Measurements from ENCODE around the gene ACOT4. TPM values are rescaled to one million over a fixed set of nuclear protein-coding genes. Genes with fewer than 3 reads are reported as not detected.
"Not testable (repeated sequence)": the region's sequence is repeated elsewhere in the genome, so short reads cannot be mapped to it uniquely, and the experiment has no call there.

Gene ACOT4
- total RNA-seq, 1 donor from 2014 or later = 0.60 TPM

DNA sequence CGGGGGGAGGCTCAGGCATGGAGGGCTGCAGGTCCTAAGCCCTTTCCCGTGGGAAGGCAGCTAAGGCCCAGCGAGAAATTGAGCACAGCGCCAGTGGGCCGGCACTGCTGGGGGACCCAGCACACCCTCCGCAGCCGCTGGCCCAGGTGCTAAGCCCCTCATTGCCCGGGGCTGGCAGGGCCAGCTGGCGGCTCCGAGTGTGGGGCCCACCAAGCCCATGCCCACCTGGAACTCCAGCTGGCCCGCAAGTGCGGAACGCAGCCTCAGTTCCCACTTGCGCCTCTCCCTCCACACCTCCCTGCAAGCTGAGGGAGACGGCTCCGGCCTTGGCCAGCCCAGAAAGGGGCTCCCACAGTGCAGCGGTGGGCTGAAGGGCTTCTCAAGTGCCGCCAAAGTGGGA lies 25.2 kb upstream of the ACOT4 start:
- H3K9me3 Mint-ChIP-seq; POLR2A ChIA-PET; DNase-seq; H3K27me3 Mint-ChIP-seq; H3K4me3 Mint-ChIP-seq; H3K27ac Mint-ChIP-seq; ATAC-seq (ENCODE audit: low read depth): not testable (repeated sequence)
- H3K36me3 Mint-ChIP-seq (ENCODE audit: low read depth) = peaks cover 14% of the 10 kb centered on the region
- CTCF ChIA-PET = interaction anchor here (1.1 kb wide), 1 partner anchor 58 kb away, joined by 5 read pairs; no protein-coding TSS in a partner anchor
- intact Hi-C loops (cut with micrococcal nuclease) = loop anchor here (5.0 kb wide), 2 partner anchors 74 to 509 kb away; partner anchors contain the start of genes RBM25 and RIOX1
- peaks cover 33% of the 10 kb centered on the region for H3K4me1 Mint-ChIP-seq

DNA sequence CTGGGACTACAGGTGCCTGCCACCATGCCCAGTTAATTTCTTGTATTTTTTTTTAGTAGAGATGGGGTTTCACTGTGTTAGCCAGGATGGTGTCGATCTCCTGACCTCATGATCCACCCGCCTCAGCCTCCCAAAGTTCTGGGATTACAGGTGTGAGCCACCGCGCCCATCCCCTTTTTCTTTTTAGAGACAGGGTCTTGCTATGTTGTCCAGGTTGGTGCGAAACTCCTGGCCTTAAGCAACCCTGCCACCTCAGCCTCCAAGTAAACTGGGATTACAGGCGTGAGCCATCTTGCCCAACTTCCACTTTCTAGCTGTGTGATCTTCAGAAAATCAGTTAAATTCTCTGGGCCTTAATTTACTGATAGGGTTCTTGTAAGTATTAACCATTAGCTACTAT lies 24.7 kb upstream of the ACOT4 start:
- POLR2A ChIA-PET; H3K27ac Mint-ChIP-seq; H3K27me3 Mint-ChIP-seq; ATAC-seq (ENCODE audit: low read depth); DNase-seq; H3K4me3 Mint-ChIP-seq; H3K9me3 Mint-ChIP-seq: not testable (repeated sequence)
- Mint-ChIP-seq H3K4me1 (peaks cover 33% of the 10 kb centered on the region), H3K36me3 (ENCODE audit: low read depth) (peaks cover 14% of the 10 kb centered on the region)
- intact Hi-C loops (cut with micrococcal nuclease) = loop anchor here (5.0 kb wide), 2 partner anchors 75 to 510 kb away; partner anchors contain the start of genes RBM25 and RIOX1
- CTCF ChIA-PET = interaction anchor here (1.1 kb wide), 1 partner anchor 59 kb away, joined by 5 read pairs; no protein-coding TSS in a partner anchor

DNA sequence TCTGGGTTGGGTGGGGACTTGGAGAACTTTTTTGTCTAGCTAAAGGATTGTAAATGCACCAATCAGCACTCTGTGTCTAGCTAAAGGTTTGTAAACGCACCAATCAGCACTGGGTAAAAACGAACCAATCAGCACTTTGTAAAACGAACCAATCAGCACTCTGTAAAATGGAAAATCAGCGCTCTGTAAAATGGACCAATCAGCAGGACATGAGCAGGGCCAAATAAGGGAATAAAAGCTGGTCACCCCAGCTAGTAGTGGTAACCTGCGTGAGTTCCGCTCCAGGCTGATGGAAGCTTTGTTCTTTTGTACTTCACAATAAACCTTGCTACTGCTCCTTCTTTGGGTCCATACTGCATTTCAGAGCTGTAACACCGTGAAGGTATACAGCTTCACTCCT lies 24.3 kb upstream of the ACOT4 start:
- ChIA-PET POLR2A (interaction anchor here (0.8 kb wide), 1 partner anchor 195 kb away, joined by 3 read pairs; no protein-coding TSS in a partner anchor), CTCF (interaction anchor here (1.1 kb wide), 1 partner anchor 59 kb away, joined by 5 read pairs; no protein-coding TSS in a partner anchor)
- Mint-ChIP-seq H3K4me3 (peak overlapping the region; percentile 48), H3K27me3 (no peaks in the 10 kb centered on the region), H3K9me3 (no peaks in the 10 kb centered on the region), H3K4me1 (peaks cover 33% of the 10 kb centered on the region), H3K36me3 (ENCODE audit: low read depth) (peaks cover 12% of the 10 kb centered on the region), H3K27ac (no peak overlapping the region)
- no peak for ATAC-seq (ENCODE audit: low read depth)
- TF ChIP-seq, protein P1, sequence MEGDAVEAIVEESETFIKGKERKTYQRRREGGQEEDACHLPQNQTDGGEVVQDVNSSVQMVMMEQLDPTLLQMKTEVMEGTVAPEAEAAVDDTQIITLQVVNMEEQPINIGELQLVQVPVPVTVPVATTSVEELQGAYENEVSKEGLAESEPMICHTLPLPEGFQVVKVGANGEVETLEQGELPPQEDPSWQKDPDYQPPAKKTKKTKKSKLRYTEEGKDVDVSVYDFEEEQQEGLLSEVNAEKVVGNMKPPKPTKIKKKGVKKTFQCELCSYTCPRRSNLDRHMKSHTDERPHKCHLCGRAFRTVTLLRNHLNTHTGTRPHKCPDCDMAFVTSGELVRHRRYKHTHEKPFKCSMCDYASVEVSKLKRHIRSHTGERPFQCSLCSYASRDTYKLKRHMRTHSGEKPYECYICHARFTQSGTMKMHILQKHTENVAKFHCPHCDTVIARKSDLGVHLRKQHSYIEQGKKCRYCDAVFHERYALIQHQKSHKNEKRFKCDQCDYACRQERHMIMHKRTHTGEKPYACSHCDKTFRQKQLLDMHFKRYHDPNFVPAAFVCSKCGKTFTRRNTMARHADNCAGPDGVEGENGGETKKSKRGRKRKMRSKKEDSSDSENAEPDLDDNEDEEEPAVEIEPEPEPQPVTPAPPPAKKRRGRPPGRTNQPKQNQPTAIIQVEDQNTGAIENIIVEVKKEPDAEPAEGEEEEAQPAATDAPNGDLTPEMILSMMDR (IDR thresholded peaks at IDR 0.05) = no peak
- no peak for DNase-seq
- intact Hi-C loops (cut with micrococcal nuclease) = loop anchor here (5.0 kb wide), 2 partner anchors 75 to 510 kb away; partner anchors contain the start of genes RBM25 and RIOX1

DNA sequence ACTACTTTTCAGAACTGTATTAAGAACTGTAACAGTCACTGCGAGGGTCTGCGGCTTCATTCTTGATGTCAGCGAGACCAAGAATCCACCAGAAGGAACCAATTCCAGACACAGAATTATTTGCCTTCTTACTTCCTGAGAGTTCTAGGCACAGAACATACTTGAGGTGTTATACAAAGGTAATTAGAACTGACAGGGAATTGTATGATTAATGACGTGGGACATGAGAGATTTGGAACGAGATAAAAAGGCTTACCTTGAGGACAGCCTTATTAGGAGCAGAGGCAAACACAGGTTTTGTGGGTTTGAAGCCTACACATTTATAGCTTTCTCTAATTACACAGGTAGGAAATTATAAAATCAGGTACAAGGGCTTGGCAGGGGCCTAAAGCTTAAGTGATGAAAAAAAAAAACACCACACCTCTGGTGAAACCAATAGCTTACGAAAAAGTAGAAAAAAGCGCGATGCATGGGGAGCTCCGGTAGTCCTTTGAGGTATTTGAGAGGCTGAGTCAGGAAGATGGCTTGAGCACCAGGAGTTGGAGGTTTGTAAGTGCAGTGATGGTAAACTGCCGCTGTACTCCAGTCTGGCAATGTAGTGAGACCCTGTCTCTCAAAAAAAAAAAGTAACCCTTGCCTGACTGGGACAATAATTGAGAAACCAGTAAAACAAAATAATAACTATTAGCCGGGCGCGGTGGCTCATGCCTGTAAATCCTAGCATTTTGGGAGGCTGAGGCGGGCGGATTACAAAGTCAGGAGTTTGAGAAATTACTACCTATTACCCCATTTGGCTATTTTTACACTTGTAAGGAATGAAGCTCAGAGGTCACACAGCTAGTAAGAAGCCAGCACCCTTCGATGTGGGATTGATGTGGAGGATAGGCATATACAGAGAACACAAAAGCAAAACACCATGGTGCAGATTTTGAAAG lies 23.5 kb upstream of the ACOT4 start:
- ATAC-seq (ENCODE audit: low read depth) (no peak), DNase-seq (no peak)
- H3K9me3 Mint-ChIP-seq = no peaks in the 10 kb centered on the region
- TF ChIP-seq, protein P1 (IDR thresholded peaks at IDR 0.05) = no peak
- H3K4me1 Mint-ChIP-seq = peaks cover 34% of the 10 kb centered on the region
- H3K27me3 Mint-ChIP-seq = no peaks in the 10 kb centered on the region
- CTCF ChIA-PET = interaction anchor here (1.8 to 2.9 kb wide), 3 partner anchors 60 to 161 kb away, joined by 3 to 16 read pairs (median 12); no protein-coding TSS in a partner anchor
- POLR2A ChIA-PET = interaction anchor here (0.5 to 2.4 kb wide), 19 partner anchors 14 to 510 kb away, joined by 3 to 20 read pairs (median 4); partner anchors contain the start of genes ACOT6, DNAL1, NUMB and RBM25
- H3K36me3 Mint-ChIP-seq (ENCODE audit: low read depth) = peaks cover 10% of the 10 kb centered on the region
- peak overlapping the region; percentile 95 for H3K27ac Mint-ChIP-seq
- H3K4me3 Mint-ChIP-seq = peak overlapping the region; percentile 94
- intact Hi-C loops (cut with micrococcal nuclease) = loop anchor here (2.0 to 5.0 kb wide), 3 partner anchors 15 to 511 kb away; partner anchors contain the start of genes RBM25 and RIOX1

DNA sequence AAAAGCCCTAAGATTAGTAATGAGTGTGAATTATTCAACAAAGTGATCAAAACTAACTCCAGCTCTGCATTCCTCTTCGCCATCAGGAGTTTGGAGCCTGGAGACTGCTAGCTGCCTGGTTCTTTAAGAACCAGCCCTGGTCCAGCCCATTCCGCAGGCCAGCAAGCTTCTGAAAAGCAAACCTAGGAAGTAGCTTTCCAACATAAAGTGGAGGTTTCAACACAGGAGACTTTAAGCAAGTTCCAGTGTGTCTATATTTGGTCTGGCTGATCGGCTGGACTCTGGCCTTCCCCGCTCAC lies 22.8 kb upstream of the ACOT4 start:
- intact Hi-C loops (cut with micrococcal nuclease) = loop anchor here (2.0 to 5.0 kb wide), 3 partner anchors 14 to 512 kb away; partner anchors contain the start of genes RBM25 and RIOX1
- ChIA-PET CTCF (interaction anchor here (1.8 to 2.9 kb wide), 3 partner anchors 60 to 160 kb away, joined by 3 to 16 read pairs (median 12); no protein-coding TSS in a partner anchor), POLR2A (interaction anchor here (0.5 to 2.4 kb wide), 18 partner anchors 14 to 511 kb away, joined by 3 to 20 read pairs (median 4); partner anchors contain the start of genes ACOT6, DNAL1, NUMB and RBM25)
- Mint-ChIP-seq H3K4me1 (peaks cover 36% of the 10 kb centered on the region), H3K36me3 (ENCODE audit: low read depth) (peaks cover 14% of the 10 kb centered on the region), H3K4me3 (peak overlapping the region; percentile 94), H3K27ac (peak overlapping the region; percentile 95)
- ATAC-seq (ENCODE audit: low read depth); DNase-seq; H3K27me3 Mint-ChIP-seq; H3K9me3 Mint-ChIP-seq: not testable (repeated sequence)

DNA sequence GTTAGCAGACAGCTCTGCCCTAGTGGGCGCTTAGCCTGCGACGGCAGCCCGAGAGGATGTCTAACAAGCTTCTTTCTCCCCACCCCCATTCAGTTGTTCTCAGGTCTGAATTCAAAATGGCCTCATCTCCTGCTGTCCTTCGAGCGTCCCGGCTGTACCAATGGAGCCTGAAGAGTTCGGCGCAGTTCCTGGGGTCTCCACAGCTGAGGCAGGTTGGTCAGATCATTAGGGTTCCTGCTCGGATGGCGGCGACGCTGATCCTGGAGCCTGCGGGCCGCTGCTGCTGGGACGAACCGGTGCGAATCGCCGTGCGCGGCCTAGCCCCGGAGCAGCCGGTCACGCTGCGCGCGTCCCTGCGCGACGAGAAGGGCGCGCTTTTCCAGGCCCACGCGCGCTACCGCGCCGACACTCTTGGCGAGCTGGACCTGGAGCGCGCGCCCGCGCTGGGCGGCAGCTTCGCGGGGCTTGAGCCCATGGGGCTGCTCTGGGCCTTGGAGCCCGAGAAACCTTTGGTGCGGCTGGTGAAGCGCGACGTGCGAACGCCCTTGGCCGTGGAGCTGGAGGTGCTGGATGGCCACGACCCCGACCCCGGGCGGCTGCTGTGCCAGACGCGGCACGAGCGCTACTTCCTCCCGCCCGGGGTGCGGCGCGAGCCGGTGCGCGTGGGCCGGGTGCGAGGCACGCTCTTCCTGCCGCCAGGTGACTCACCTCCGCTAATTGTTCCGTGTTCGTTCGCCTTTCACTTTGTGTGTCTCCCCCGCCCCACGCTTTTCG lies 22.3 kb upstream of the ACOT4 start, which contains the start of gene ACOT2:
TSS of gene ACOT2 (plus strand) at position 29 of the 774 bp plus-strand sequence. CDS start at position 57, 28 bp downstream.
- intact Hi-C loops (cut with micrococcal nuclease) = loop anchor here (2.0 to 5.0 kb wide), 3 partner anchors 13 to 512 kb away; partner anchors contain the start of genes RBM25 and RIOX1
- ChIA-PET POLR2A (interaction anchor here (0.5 to 2.4 kb wide), 21 partner anchors 13 to 1101 kb away, joined by 3 to 20 read pairs (median 5); partner anchors contain the start of genes ACOT6, DNAL1, NUMB and RBM25), CTCF (interaction anchor here (1.3 to 2.9 kb wide), 4 partner anchors 61 to 159 kb away, joined by 3 to 16 read pairs (median 8); partner anchors contain the start of gene RIOX1)
- H3K36me3 Mint-ChIP-seq (ENCODE audit: low read depth) = peaks cover 16% of the 10 kb centered on the region
- H3K4me3 Mint-ChIP-seq = peak within 1 kb of the TSS; percentile 94
- H3K9me3 Mint-ChIP-seq, H3K27me3 Mint-ChIP-seq: not testable (repeated sequence)
- peak; percentile 67 for ATAC-seq (ENCODE audit: low read depth)
- peaks cover 36% of the 10 kb centered on the region for H3K4me1 Mint-ChIP-seq
- peak within 1 kb of the TSS; percentile 95 for H3K27ac Mint-ChIP-seq
- DNase-seq = peak; percentile 64

DNA sequence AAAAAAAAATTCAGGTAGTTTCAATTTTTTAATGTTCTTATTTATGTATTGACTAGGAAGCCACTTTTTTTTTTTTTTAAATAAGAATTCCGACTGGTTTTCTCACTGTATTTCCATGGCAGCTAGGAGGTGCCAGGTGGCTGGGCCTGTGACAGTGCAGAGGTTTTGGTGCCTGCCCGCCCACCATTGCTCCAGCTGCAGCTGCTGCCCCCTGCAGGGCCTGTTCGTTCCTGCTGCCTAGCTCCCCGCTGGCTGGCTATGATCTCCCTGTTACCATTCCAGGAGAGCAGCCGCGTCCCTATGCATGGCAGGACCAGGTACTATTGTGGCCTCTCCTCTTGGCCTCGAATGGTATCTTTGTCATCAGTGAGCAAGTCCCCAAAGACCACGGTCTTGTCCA lies 20.8 kb upstream of the ACOT4 start:
- DNase-seq = peak; percentile 48
- Mint-ChIP-seq H3K4me3 (peak overlapping the region; percentile 35), H3K36me3 (ENCODE audit: low read depth) (peaks cover 15% of the 10 kb centered on the region), H3K4me1 (peaks cover 36% of the 10 kb centered on the region), H3K27ac (peak overlapping the region; percentile 18)
- not testable (repeated sequence) for H3K27me3 Mint-ChIP-seq, H3K9me3 Mint-ChIP-seq
- CTCF ChIA-PET = interaction anchor here (0.6 to 2.9 kb wide), 9 partner anchors 8 to 310 kb away, joined by 3 to 16 read pairs (median 3); partner anchors contain the start of gene NUMB
- ATAC-seq (ENCODE audit: low read depth) = peak; percentile 76
- POLR2A ChIA-PET = interaction anchor here (0.6 to 1.6 kb wide), 10 partner anchors 9 to 130 kb away, joined by 3 to 9 read pairs (median 6); partner anchors contain the start of genes ACOT6 and RIOX1
- intact Hi-C loops (cut with micrococcal nuclease) = loop anchor here (1.0 kb wide), 2 partner anchors 62 to 63 kb away; no protein-coding TSS in a partner anchor

DNA sequence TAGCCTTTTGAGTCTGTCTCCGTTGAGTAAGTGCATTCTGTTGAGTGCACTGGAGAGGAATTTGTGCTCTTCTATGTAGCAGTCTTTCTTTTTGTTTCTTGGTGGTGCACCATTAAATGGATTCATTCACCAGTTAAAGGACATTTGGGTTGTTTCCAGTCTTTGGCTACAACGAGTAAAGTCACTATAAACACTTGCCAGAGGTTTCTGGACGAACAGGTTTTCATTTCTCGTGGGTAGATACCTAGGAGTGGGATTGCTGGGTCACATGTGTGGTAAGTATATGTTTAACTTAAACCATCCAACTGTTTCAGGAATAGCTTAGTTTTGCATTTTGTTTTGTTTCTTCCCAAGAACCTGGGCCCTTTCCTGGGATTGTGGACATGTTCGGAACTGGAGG lies 18.6 kb upstream of the ACOT4 start:
- Mint-ChIP-seq H3K36me3 (ENCODE audit: low read depth) (peaks cover 15% of the 10 kb centered on the region), H3K4me1 (peaks cover 27% of the 10 kb centered on the region)
- H3K9me3 Mint-ChIP-seq; ATAC-seq (ENCODE audit: low read depth); intact Hi-C loops (cut with micrococcal nuclease); H3K4me3 Mint-ChIP-seq; CTCF ChIA-PET; POLR2A ChIA-PET; DNase-seq; H3K27me3 Mint-ChIP-seq; H3K27ac Mint-ChIP-seq: not testable (repeated sequence)

DNA sequence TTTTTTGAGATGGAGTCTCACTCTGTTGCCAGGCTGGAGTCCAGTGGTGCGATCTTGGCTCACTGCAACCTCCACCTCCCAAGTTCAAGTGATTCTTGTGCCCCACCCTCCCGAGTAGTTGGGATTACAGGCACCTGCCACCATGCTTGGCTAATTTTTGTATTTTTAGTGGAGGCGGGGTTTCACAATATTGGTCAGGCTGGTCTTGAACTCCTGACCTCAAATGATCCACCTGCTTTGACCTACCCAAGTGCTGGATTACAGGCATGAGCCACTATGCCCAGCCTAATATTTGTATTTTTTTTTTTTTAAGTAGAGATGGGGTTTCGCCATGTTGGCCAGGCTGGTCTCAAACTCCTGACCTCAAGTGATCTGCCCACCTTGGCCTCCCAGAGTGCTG lies 17.9 kb upstream of the ACOT4 start:
- H3K9me3 Mint-ChIP-seq; DNase-seq; POLR2A ChIA-PET; H3K27me3 Mint-ChIP-seq; intact Hi-C loops (cut with micrococcal nuclease); H3K4me3 Mint-ChIP-seq; ATAC-seq (ENCODE audit: low read depth); H3K27ac Mint-ChIP-seq; CTCF ChIA-PET: not testable (repeated sequence)
- Mint-ChIP-seq H3K36me3 (ENCODE audit: low read depth) (peaks cover 19% of the 10 kb centered on the region), H3K4me1 (peaks cover 19% of the 10 kb centered on the region)
